HG03469 (cell line): Measurements from ENCODE around the gene ST7.
"Not testable (repeated sequence)": the region's sequence is repeated elsewhere in the genome, so short reads cannot be mapped to it uniquely, and the experiment has no call there.

Experiments
- ATAC-seq: cut with Tn5 transposase; IDR thresholded peaks from one replicate; pipeline ENCODE4 v1.9.1; 2021; ENCODE audit warnings: mild to moderate bottlenecking, moderate library complexity, moderate number of reproducible peaks; ENCODE audit not compliant: unreplicated experiment

Gene ST7

DNA sequence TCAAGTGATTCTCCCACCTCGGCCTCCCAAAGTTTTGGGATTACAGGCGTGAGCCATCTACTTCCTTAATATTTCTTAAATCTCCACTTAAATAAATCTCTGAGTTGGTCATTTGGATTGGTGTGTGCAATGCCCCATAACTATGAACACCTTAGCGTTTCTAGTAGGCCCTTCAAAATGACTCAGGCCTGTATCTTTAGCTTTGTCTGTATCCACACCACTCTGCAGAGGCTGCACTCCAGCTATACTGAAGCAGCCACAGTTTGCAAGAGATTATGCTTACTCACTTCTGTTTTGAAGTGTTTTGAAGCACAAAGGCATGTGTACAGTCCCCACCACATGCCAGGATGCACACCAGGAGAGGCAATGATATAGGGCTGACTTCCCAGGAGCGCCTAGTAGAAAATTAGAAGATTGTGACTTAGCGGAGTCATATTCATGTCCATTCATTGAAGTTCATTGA lies 2.4 kb upstream of the ST7 start:
- no peak for ATAC-seq

DNA sequence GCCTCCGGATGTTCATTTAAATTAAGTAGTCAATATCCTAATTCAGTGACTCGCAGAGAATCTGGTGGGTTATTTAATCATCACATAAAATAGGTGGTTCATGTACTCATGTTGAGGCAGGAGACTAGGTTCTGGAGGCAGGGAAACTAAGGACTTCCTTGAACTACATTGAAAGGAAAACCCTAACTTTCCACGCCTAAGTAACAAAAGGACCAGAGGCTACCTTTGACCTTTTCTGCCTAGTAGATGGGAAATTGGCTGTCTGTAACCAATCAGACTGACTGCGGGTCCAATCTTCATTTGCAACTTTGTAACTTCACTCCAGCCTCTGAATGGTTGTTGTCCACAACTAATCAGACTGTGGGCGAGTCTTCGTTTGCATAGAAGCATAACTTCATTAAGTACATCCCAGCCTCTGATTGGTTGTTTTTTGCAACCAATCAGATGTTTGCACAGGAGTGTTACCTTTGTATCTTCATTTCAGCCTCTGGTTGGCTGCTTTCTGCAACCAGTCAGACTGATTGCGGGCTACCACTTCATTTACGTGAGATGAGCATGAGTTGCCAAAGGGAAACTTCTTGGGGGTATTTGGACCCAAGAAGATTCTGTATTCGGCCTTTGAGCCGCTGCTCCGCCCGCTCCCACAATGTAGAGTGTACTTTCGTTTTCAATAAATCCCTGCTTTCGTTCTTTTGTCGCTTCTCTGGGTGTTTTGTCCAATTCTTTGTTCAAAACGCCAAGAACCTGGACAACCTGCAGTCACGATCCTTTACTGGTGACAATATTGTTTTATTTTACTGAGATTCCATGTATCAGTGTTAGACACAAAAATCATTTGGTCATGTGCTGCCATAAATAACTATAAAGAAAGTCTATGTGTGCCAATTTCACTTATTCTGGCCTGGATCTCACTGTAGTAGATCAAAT lies 1.7 kb upstream of the ST7 start:
- no peak for ATAC-seq

DNA sequence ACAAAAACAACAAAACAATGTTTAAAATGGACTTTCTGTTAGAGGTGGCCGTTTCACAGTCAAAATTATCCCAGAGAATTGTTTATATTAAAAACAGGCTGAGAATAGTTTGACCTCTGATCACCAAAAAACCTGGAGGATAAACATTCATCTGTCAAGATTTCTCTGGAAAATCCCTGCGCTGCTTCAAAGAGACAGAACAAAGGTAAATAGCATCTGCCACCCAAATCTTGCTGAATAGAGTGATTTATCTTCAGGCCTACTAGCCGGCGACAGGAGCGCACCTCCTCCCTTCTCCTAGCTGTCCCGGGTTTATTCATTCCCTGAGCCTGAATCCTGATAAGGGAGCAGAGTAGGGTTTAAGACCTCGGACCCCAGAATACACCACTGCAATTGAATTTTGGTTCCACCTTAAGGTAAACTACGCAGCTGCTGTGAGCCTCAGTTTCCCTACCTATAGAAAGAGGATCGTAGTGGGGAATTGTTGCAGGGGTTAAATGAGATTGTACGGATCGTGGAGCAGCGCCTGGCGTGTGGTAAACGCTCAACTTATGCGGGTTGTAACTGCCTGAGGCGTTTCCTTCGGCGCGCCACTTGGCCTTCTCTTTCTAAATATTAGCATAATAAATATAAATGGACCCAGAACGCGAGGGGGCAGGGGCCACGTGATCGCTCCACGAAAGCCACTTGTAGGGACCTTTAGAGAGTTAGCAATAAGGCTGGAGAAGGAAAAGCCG lies 498 bp upstream of the ST7 start:
- ATAC-seq = no peak

- peak; percentile 9 for ATAC-seq
Observed at GRCh38 chr7:116953906-116954838, 871 bp downstream of the ST7 start.

- ATAC-seq = no peak
Observed at GRCh38 chr7:116955340-116955739, 2.0 kb downstream of the ST7 start.

- peak; percentile 87 for ATAC-seq
Observed at GRCh38 chr7:116955801-116956476, 2.6 kb downstream of the ST7 start.

- no peak for ATAC-seq
Observed at GRCh38 chr7:116956477-116956804, 3.1 kb downstream of the ST7 start.

DNA sequence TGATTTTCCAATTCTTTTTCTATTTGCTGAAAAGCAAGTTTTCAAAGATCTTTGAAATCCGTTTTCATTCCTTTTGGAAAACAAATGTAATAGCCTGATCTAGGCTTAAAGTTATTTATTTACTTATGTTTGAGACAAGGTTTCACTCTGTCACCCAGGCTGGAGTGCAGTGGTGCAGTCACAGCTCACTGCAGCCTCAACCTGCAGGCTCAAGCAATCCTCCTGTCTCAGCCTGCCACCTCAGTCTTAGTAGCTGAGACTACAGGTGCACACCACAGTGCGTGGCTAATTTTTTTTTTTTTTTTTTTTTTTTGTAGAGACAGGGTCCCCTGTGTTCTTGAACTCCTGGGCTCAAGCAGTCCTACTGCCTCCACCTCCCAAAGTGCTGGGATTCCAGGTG lies 4.6 kb downstream of the ST7 start:
- no peak for ATAC-seq

DNA sequence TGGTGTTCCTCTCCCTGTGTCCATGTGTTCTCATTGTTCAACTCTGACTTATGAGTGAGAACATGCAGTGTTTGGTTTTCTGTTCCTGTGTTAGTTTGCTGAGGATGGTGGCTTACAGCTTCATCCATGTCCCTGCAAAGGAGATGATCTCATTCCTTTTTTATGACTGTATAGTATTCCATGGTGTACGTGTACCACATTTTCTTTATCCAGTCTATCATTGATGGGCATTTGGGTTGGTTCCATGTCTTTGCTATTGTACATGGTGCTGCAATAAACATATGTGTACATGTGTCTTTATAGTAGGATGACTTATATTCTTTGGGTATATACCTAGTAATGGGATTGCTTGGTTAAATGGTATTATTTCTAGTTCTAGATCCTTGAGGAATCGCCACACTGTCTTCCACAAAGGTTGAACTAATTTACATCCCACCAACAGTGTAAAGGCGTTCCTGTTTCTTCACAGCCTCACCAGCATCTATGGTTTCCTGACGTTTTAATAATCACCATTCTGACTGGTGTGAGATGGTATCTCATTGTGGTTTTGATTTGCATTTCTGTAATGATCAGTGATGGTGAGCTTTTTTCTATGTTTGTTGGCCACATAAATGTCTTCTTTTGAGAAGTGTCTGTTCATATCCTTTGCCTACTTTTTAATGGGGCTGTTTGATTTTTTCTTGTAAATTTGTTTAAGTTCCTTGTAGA lies 8.8 kb downstream of the ST7 start:
- not testable (repeated sequence) for ATAC-seq

DNA sequence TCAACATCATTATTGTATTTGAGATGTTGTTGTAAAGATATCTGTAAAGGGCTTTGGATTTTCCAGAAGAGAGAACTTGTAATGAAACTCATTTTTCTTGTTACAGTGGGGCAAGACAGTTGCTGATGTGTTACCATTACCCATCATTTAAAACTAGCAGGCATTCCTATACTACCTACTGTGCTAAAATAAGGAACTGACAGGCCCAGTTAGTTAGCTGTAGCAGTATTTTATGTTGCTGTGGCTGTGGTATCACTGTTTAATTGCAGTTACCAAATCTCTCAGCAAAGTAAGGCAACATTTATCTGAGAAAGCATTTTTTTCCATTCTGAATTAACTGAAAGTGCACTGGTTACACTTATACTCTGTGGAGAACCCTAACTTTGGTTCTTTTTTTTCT lies 9.9 kb downstream of the ST7 start:
- ATAC-seq = no peak

GRCh38 chr7:116966601-116967000 lies 13.3 kb downstream of the ST7 start:
- no peak for ATAC-seq

DNA sequence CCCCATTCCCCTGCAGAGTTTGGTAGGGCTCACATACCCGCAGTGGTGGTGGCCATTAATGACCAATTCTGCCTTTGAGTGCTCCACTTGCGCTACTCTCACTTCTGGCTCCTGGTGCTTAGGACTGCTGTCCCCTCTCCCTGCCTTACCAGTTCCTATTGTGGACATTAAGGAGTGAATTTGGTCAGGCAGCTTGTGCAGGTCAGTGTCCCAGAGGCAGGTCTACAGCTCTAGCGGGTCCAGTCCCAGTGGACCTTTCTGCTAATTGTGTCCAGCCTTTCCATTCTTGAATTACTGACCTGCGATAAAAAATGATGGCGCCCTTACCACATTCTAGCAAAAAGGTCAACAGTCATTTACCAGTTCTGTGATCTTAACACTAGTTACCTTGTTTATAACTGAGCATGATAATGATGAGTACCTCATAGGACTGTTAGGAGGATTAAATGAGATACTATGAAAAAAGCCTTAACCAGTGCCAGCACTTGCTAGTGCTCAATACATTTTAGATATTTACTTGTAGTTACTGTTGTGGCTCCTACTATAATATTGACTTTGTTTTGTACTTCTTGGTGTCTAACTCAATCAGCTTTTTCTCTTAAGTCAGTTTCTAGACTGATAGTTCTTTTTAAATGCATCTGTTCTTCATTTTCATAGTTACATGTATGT lies 14.1 kb downstream of the ST7 start:
- no peak for ATAC-seq

GRCh38 chr7:116967983-116968382 lies 14.7 kb downstream of the ST7 start:
- no peak for ATAC-seq

DNA sequence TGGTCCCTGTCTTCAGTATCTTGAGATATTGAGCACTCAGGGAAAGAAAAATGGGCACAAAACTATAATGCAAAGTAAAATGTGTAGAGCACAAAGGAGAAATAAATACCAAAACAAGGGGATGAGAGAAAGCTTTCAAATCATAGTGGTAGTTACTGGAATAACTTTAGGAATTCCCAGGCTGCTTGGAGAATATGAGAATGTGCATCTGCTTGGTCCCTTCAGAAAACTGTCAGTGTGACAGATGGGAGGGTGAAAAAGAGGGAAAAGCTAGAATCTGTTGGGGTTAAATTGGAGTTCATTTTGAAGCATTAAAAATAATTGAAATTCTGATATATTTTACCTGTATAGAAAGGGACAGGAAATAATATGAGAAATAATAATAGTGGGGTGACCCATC lies 15.3 kb downstream of the ST7 start:
- no peak for ATAC-seq

- ATAC-seq = no peak
Observed at GRCh38 chr7:116969371-116969902, 16.1 kb downstream of the ST7 start.

DNA sequence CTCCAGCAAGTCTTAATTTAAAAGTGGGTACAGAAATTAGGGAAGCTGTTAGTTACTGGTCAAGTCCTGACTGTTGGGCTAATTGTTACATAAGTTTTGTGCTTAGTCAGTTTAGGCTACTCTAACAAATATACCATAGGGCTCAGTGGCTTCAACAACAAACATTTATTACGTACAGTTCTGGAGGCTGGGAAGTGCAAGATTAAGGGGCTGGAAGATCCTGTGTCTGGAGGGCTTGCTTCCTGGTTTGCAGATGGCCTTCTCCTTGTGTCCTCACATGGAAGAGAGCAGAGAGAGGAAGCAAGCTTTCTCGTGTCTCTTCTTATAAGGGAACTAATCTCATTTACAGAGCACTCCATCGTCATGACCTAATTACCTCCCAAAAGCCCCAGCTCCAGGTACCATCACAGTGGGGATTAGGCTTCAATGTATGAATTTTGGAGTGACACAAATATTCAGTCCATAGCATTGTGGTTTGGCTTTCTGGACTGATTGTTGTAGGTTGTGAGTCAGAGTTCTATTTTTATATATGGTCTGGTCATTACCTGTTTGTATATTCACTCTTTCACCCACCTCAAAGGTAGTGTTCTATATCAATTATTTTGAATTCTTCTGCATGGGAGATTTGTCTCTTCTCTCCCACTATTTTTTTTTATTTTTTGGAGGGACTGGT lies 17.1 kb downstream of the ST7 start:
- peak; percentile 85 for ATAC-seq

- ATAC-seq = not testable (repeated sequence)
Observed at GRCh38 chr7:116971153-116971552, 17.9 kb downstream of the ST7 start.

- no peak for ATAC-seq
Observed at GRCh38 chr7:116971869-116972268, 18.6 kb downstream of the ST7 start.
